ENCODE data around the gene PC.

PC gene

DNA sequence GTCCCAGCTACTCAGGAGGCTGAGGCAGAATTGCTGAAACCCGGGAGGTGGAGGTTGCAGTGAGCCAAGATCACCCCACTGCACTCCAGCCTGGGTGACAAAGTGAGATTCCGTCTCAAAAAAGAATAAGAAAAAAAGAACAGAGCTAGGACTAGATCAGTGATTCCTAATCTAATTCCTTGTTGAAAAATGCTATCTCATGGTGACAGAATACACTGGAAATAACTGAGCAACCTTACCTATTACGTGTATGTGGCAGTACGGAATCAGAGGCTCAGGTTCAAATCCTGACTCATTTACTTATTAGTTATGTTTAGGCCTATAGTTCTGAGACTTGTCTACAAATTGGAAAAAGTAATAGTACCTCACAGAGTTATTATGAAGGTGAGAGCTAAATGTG, 134.5 kb downstream of the PC start:
- Mint-ChIP-seq H3K4me1 (no peaks in the 10 kb centered on the region), H3K36me3 (ENCODE audit: low read depth) (peaks cover 3% of the 10 kb centered on the region), H3K4me3 (no peak overlapping the region), H3K27me3 (ENCODE audit: low read depth) (no peaks in the 10 kb centered on the region), H3K27ac (no peak overlapping the region), H3K9me3 (no peaks in the 10 kb centered on the region)
- TF ChIP-seq, protein P1, sequence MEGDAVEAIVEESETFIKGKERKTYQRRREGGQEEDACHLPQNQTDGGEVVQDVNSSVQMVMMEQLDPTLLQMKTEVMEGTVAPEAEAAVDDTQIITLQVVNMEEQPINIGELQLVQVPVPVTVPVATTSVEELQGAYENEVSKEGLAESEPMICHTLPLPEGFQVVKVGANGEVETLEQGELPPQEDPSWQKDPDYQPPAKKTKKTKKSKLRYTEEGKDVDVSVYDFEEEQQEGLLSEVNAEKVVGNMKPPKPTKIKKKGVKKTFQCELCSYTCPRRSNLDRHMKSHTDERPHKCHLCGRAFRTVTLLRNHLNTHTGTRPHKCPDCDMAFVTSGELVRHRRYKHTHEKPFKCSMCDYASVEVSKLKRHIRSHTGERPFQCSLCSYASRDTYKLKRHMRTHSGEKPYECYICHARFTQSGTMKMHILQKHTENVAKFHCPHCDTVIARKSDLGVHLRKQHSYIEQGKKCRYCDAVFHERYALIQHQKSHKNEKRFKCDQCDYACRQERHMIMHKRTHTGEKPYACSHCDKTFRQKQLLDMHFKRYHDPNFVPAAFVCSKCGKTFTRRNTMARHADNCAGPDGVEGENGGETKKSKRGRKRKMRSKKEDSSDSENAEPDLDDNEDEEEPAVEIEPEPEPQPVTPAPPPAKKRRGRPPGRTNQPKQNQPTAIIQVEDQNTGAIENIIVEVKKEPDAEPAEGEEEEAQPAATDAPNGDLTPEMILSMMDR (IDR thresholded peaks at IDR 0.05; ENCODE audit: unreplicated experiment in 3 of 3) = no peak

DNA sequence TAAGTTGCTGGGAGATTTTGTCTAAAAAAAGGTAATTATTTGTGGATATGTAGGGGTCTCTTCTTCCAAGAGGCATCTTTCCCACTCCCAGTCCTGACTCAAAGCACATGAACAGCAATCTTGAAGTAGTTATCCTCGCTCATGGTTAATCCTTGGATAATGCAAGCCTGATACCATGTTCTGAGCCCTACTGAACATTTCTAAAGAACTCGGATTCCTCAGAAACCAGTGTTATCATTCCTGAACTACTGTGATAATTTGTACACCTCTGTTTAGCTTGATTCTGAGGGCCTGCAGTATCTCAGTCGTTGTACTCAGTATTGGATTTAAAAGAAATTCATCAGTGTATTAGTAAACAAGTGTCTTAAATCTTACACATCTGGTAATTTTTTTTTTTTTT, 137.3 kb downstream of the PC start:
- TF ChIP-seq, protein P1 (IDR thresholded peaks at IDR 0.05; ENCODE audit: unreplicated experiment in 3 of 3) = no peak
- no peaks in the 10 kb centered on the region for H3K36me3 Mint-ChIP-seq (ENCODE audit: low read depth)
- H3K4me3 Mint-ChIP-seq = no peak overlapping the region
- no peak overlapping the region for H3K27ac Mint-ChIP-seq
- H3K9me3 Mint-ChIP-seq = no peaks in the 10 kb centered on the region
- no peaks in the 10 kb centered on the region for H3K27me3 Mint-ChIP-seq (ENCODE audit: low read depth)
- no peaks in the 10 kb centered on the region for H3K4me1 Mint-ChIP-seq

DNA sequence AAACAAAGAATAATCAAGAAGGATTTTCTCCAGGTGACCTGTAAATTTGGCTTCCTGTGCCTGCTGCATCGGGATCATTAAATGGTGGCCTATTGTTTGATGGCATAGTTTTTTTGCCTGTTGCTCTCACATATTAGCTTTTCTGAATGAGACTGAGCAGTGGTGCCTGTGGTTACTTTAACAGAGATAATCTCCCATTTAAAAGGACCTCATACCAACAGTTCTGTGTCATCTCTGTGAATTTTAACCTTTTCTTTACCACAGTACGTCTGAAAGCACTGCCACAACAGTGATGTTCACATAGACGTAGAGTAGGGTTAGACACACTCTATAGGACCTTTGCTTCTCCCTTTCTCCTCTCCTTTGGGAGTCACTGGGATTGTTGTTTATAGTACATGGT, 137.8 kb downstream of the PC start:
- no peak overlapping the region for H3K4me3 Mint-ChIP-seq
- TF ChIP-seq, protein P1 (IDR thresholded peaks at IDR 0.05; ENCODE audit: unreplicated experiment in 3 of 3) = no peak
- H3K9me3 Mint-ChIP-seq = no peaks in the 10 kb centered on the region
- H3K4me1 Mint-ChIP-seq = no peaks in the 10 kb centered on the region
- no peaks in the 10 kb centered on the region for H3K36me3 Mint-ChIP-seq (ENCODE audit: low read depth)
- no peaks in the 10 kb centered on the region for H3K27me3 Mint-ChIP-seq (ENCODE audit: low read depth)
- no peak overlapping the region for H3K27ac Mint-ChIP-seq

DNA sequence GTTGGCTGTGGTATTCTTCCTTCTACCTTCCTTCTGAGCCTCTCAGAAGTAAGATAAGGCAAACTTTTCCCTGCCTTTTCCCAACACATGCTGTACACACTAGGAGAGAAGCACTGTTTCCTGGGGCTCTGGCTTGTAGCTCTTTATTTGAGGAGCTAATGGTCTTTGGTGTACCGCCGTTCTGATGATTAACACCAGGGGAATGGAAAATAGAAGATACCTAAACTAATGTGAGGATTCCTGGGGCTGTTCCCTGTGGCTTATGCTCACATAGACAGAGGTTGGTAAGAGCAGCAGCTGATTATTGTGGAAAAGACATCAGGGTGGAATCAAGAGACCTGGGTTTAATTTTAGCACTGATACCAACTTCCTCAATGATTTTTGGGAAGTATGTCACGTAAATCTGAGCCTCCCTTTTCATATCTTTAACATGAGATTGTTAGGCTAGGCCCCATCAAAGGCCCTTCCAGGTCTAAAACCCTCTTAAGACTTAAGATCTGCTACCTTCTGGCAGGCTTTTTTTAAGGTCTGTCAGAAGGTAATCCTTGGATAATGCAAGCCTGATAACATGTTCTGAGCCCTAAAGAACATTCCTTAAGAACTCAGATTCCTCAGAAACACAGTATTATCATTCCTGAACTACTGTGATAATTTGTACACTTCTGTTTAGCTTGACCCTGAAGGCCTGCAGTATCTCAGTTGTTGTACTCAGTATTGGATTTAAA, 139.8 kb downstream of the PC start:
- Mint-ChIP-seq H3K27me3 (ENCODE audit: low read depth) (no peaks in the 10 kb centered on the region), H3K4me1 (no peaks in the 10 kb centered on the region), H3K27ac (no peak overlapping the region), H3K36me3 (ENCODE audit: low read depth) (peaks cover 3% of the 10 kb centered on the region), H3K9me3 (no peaks in the 10 kb centered on the region), H3K4me3 (no peak overlapping the region)
- TF ChIP-seq, protein P1 (IDR thresholded peaks at IDR 0.05; ENCODE audit: unreplicated experiment in 3 of 3) = no peak

DNA sequence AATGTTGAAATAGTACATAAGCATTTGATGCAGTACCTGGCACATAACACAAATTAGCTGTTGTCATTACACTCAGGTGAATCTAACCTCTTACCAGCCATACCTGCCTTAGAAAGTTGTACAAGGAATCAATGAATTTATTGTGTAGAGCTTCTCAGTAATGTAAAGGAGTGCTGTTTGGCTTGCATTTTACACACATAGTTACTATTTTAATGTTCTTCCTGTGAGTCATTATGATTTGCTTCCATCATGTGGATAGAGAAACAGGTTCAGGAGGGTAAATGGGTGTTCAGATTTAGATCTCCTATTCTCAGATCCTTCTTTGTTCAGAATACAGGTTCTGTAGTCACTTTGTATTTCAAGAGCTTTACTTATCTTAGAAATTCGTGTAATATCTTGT, 142.5 kb downstream of the PC start:
- H3K4me1 Mint-ChIP-seq = no peaks in the 10 kb centered on the region
- peaks cover 3% of the 10 kb centered on the region for H3K27me3 Mint-ChIP-seq (ENCODE audit: low read depth)
- peaks cover 3% of the 10 kb centered on the region for H3K36me3 Mint-ChIP-seq (ENCODE audit: low read depth)
- TF ChIP-seq, protein P1 (IDR thresholded peaks at IDR 0.05; ENCODE audit: unreplicated experiment in 3 of 3) = no peak
- no peaks in the 10 kb centered on the region for H3K9me3 Mint-ChIP-seq
- H3K4me3 Mint-ChIP-seq = no peak overlapping the region
- no peak overlapping the region for H3K27ac Mint-ChIP-seq

DNA sequence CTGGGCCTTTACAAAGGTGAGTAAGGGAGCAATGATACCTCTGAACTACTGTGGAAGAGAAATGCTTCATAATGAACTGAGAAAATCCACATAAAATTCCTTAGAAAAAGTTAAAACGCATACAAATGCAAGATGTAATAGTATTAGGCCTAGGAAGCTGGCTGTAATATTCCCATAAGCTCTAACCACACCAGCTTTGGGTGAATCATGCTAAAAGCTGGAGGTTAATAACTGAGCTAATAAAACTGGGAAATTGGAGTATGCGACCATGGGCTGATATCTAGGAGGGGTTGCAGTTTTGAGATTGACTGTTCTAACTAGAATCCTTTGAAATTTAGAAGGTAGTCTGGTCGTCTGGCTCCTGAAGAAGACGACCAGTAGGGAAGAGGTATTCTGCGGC, 143.5 kb downstream of the PC start:
- no peak overlapping the region for H3K4me3 Mint-ChIP-seq
- no peaks in the 10 kb centered on the region for H3K9me3 Mint-ChIP-seq
- TF ChIP-seq, protein P1 (IDR thresholded peaks at IDR 0.05; ENCODE audit: unreplicated experiment in 3 of 3) = no peak
- peaks cover 3% of the 10 kb centered on the region for H3K36me3 Mint-ChIP-seq (ENCODE audit: low read depth)
- no peak overlapping the region for H3K27ac Mint-ChIP-seq
- H3K4me1 Mint-ChIP-seq = no peaks in the 10 kb centered on the region
- H3K27me3 Mint-ChIP-seq (ENCODE audit: low read depth) = peaks cover 3% of the 10 kb centered on the region

Data from nephron (organoid).